Measurements from ENCODE around the gene EFHC1. TPM values are rescaled to one million over a fixed set of nuclear protein-coding genes. Genes with fewer than 3 reads are reported as not detected.
A peak's percentile ranks its signal among the peaks of the same experiment; 100 is the strongest.

EFHC1 gene
- total RNA-seq, 1 experiment from 2014 or later, result 24.6 TPM

- ATAC-seq (peak; percentile 85), DNase-seq (ENCODE audit: low read depth, low spot score) (no peak)
- no TSS peak for BruUV-seq (replicated peaks)
- Histone ChIP-seq H3K4me1 (ENCODE audit: control insufficient read depth, insufficient read depth, low read length) (peaks cover 81% of the 10 kb centered on the region), H3K4me3 (ENCODE audit: low read depth in 2 of 2, low read length in 2 of 2) (peak overlapping the region; percentile 12 to 43; a peak in 3 of 4 replicates), H3K9me3 (ENCODE audit: control insufficient read depth, insufficient read depth, low read depth, low read length) (no peaks in the 10 kb centered on the region), H3K36me3 (ENCODE audit: control insufficient read depth, insufficient read depth, low read length) (no peaks in the 10 kb centered on the region; the same call in 1 of the 2 replicates), H3K27ac (ENCODE audit: low read length) (peak overlapping the region; percentile 92), H3K27me3 (ENCODE audit: control insufficient read depth, insufficient read depth, low read length) (no peaks in the 10 kb centered on the region)
- in situ Hi-C loops (cut with HindIII; ENCODE audit: low pct_unique_long_range_greater_than_20kb, low sequenced_read_pairs) (no loop called here), intact Hi-C loops (cut with micrococcal nuclease; ENCODE audit: unreplicated experiment) (no loop called here)
- CTCF ChIA-PET, result interaction anchor here (0.5 kb wide), 1 partner anchor 100 kb away, joined by 11 read pairs; no protein-coding TSS in a partner anchor
- TF ChIP-seq POLR2AphosphoS5 (IDR thresholded peaks at IDR 0.05; ENCODE audit: low read depth, low read length), result peak; percentile 82
- TF ChIP-seq REST (IDR thresholded peaks at IDR 0.05; ENCODE audit: insufficient read depth in 1 of 2, low read depth in 2 of 2, low read length in 1 of 2), result no peak
- peak; percentile 78 for TF ChIP-seq TCF7L2 (IDR thresholded peaks at IDR 0.05; ENCODE audit: low read depth, low read length)
- POLR2A ChIA-PET, result interaction anchor here (0.7 kb wide), 1 partner anchor 24 kb away, joined by 3 read pairs; no protein-coding TSS in a partner anchor
These were observed 131.5 kb downstream of the EFHC1 start for GRCh38 chr6:52551483-52552277.

- Histone ChIP-seq H3K27me3 (ENCODE audit: control insufficient read depth, insufficient read depth, low read length) (no peaks in the 10 kb centered on the region), H3K4me3 (ENCODE audit: low read depth in 2 of 2, low read length in 2 of 2) (peak overlapping the region; percentile 12 to 43; a peak in 3 of 4 replicates), H3K4me1 (ENCODE audit: control insufficient read depth, insufficient read depth, low read length) (peaks cover 75% of the 10 kb centered on the region), H3K27ac (ENCODE audit: low read length) (peak overlapping the region; percentile 91), H3K9me3 (ENCODE audit: control insufficient read depth, insufficient read depth, low read depth, low read length) (no peaks in the 10 kb centered on the region), H3K36me3 (ENCODE audit: control insufficient read depth, insufficient read depth, low read length) (no peaks in the 10 kb centered on the region; the same call in 1 of the 2 replicates)
- ChIA-PET POLR2A (no interaction called here), CTCF (interaction anchor here (0.5 kb wide), 1 partner anchor 99 kb away, joined by 11 read pairs; no protein-coding TSS in a partner anchor)
- no TSS peak for BruUV-seq (replicated peaks)
- TF ChIP-seq TCF7L2 (IDR thresholded peaks at IDR 0.05; ENCODE audit: low read depth, low read length), result no peak
- no peak for TF ChIP-seq SIN3A (IDR thresholded peaks at IDR 0.05; ENCODE audit: borderline replicate concordance, insufficient read depth, low read depth, low read length)
- TF ChIP-seq REST (IDR thresholded peaks at IDR 0.05; ENCODE audit: insufficient read depth in 1 of 2, low read depth in 2 of 2, low read length in 1 of 2), result no peak
- TF ChIP-seq POLR2AphosphoS5 (IDR thresholded peaks at IDR 0.05; ENCODE audit: low read depth, low read length), result no peak
- no peak for TF ChIP-seq CTCF (IDR thresholded peaks at IDR 0.05)
- DNase-seq (ENCODE audit: low read depth, low spot score) (no peak), ATAC-seq (peak; percentile 41)
- in situ Hi-C loops (cut with HindIII; ENCODE audit: low pct_unique_long_range_greater_than_20kb, low sequenced_read_pairs) (no loop called here), intact Hi-C loops (cut with micrococcal nuclease; ENCODE audit: unreplicated experiment) (no loop called here)
These were observed 132.1 kb downstream of the EFHC1 start for GRCh38 chr6:52552278-52552643.

Measured in Panc1 (cell line).